PFSK-1 (cell line): ENCODE data around the gene NTM.

Source experiments
- FOXP2 ChIP-seq: optimal IDR thresholded peaks from 2 replicates; pipeline ENCODE3; 2011; ENCODE audit warnings: borderline replicate concordance, control low read depth, inconsistent platforms; ENCODE audit not compliant: insufficient read depth; ENCODE audit errors: extremely low read length, extremely low read depth
- POLR2AphosphoS5 ChIP-seq: IDR thresholded peaks from 2 replicates; pipeline ENCODE4 v1.6.1; 2012; ENCODE audit warnings: low read depth, mild to moderate bottlenecking, control low read depth, low read length, moderate library complexity
- REST ChIP-seq, 2 experiments: IDR thresholded peaks; 2 replicates each; pipeline versions ENCODE4 v1.6.1 to v1.8.0; 2011 to 2012; ENCODE audit warnings: low read depth in 2 of 2, low read length in 2 of 2, control low read depth in 1 of 2, inconsistent platforms in 1 of 2, mild to moderate bottlenecking in 1 of 2, moderate library complexity in 1 of 2; ENCODE audit not compliant: insufficient read depth in 1 of 2
- SIN3A ChIP-seq: IDR thresholded peaks from 2 replicates; pipeline ENCODE4 v1.6.1; 2012; ENCODE audit warnings: mild to moderate bottlenecking, low read length, moderate library complexity, borderline replicate concordance; ENCODE audit not compliant: insufficient read depth
- TAF1 ChIP-seq: IDR thresholded peaks from 2 replicates; pipeline ENCODE4 v1.6.1; 2012; ENCODE audit warnings: low read length, control low read depth, borderline replicate concordance; ENCODE audit not compliant: insufficient read depth

NTM gene

GRCh38 chr11:131957875-131958274 is 587.5 kb downstream of the NTM start:
- TF ChIP-seq POLR2AphosphoS5: no peak
- no peak for TF ChIP-seq SIN3A
- TF ChIP-seq TAF1: no peak
- TF ChIP-seq FOXP2: no peak
- TF ChIP-seq REST (IDR thresholded peaks at IDR 0.05; ENCODE audit: insufficient read depth in 1 of 2, low read depth in 2 of 2, low read length in 2 of 2): no peak

DNA sequence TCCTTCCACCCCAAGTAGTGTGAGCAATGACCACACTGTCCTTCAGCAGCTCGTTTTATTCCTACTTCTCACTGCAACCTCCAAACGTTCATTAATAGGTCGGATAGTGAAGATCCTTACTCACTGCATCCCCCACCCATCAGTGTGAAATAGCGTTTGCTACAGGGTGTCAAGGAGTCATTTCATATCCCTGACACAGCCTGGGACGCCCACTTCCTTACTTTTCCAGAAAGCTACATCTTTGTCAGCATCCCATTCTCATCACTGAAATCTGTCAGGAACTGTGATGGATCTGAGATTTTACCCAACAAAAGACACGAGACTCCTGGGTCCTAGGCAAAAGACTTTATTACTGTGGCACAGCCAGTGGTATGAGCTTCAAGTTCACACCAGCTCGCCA is 592.4 kb downstream of the NTM start:
- TF ChIP-seq POLR2AphosphoS5: no peak
- TF ChIP-seq SIN3A: no peak
- TF ChIP-seq REST (IDR thresholded peaks at IDR 0.05; ENCODE audit: insufficient read depth in 1 of 2, low read depth in 2 of 2, low read length in 2 of 2): no peak
- no peak for TF ChIP-seq FOXP2
- TF ChIP-seq TAF1: no peak

GRCh38 chr11:131964698-131965483 is 594.5 kb downstream of the NTM start:
- no peak for TF ChIP-seq FOXP2
- TF ChIP-seq REST (IDR thresholded peaks at IDR 0.05; ENCODE audit: insufficient read depth in 1 of 2, low read depth in 2 of 2, low read length in 2 of 2): no peak
- TF ChIP-seq POLR2AphosphoS5: no peak
- TF ChIP-seq SIN3A: no peak
- no peak for TF ChIP-seq TAF1

GRCh38 chr11:131965504-131965903 is 595.1 kb downstream of the NTM start:
- TF ChIP-seq SIN3A: no peak
- TF ChIP-seq TAF1: no peak
- TF ChIP-seq POLR2AphosphoS5: no peak
- TF ChIP-seq REST (IDR thresholded peaks at IDR 0.05; ENCODE audit: insufficient read depth in 1 of 2, low read depth in 2 of 2, low read length in 2 of 2): no peak
- no peak for TF ChIP-seq FOXP2

GRCh38 chr11:131966667-131967066 is 596.3 kb downstream of the NTM start:
- TF ChIP-seq REST (IDR thresholded peaks at IDR 0.05; ENCODE audit: insufficient read depth in 1 of 2, low read depth in 2 of 2, low read length in 2 of 2) (no peak), SIN3A (no peak), TAF1 (no peak), FOXP2 (no peak), POLR2AphosphoS5 (no peak)
